ENCODE measurements around the gene HOXA10.

- no peak for TF ChIP-seq POLR2AphosphoS5 (IDR thresholded peaks at IDR 0.05; ENCODE audit: low read depth)
- TF ChIP-seq CTCF (IDR thresholded peaks at IDR 0.05; ENCODE audit: insufficient read depth, low read length): no peak
- no peak for TF ChIP-seq REST (IDR thresholded peaks at IDR 0.05; ENCODE audit: insufficient replicate concordance, low read depth)
- no peak for TF ChIP-seq GABPA (IDR thresholded peaks at IDR 0.05; ENCODE audit: low read depth)
Observed at GRCh38 chr7:27124096-27124901, 49.8 kb downstream of the HOXA10 start.
